SK-N-SH (cell line): ENCODE results near the gene CALU. TPM values are rescaled to one million over a fixed set of nuclear protein-coding genes. Genes with fewer than 3 reads are reported as not detected.
A peak's percentile ranks its signal among the peaks of the same experiment; 100 is the strongest.

ENCODE experiments used
- CTCF ChIA-PET: fragments of 300-600, 350-600 bp; formaldehyde crosslinking; extraction: SDS; loops from one replicate; lab custom pipeline; 2021; lab: Yijun Ruan, JAX
- POLR2A ChIA-PET: fragments of 350-600 bp; sonication (Branson Sonifier 250); formaldehyde crosslinking; extraction: SDS; loops from one replicate; lab custom pipeline; 2020; ENCODE audit warnings: antibody characterized with exemption, inconsistent platforms; lab: Yijun Ruan, JAX
- DNase-seq: peaks from one replicate; pipeline ENCODE4 v3.0.0; 2012
- H2AFZ ChIP-seq: fragments of 200-600 bp; sonication (generic); 2 replicates; pipeline ENCODE4 v1.8.1; 2016; ENCODE audit warnings: antibody characterized with exemption, mild to moderate bottlenecking, low read depth
- H3F3A ChIP-seq: fragments of 200-600 bp; sonication (generic); replicated peaks from 2 replicates; pipeline ENCODE3; 2016; ENCODE audit warnings: antibody characterized with exemption, mild to moderate bottlenecking; ENCODE audit not compliant: insufficient read depth
- H3K27ac ChIP-seq, 2 experiments: fragments of 200-500 bp in 1 of 2; fragments of 200-600 bp in 1 of 2; sonication (Bioruptor generic) in 1 of 2; sonication (generic), shearing (Covaris generic) in 1 of 2; 2 replicates each; pipeline versions ENCODE4 v1.5.1 to v1.6.1; 2014 to 2016; ENCODE audit warnings: low read depth in 2 of 2, inconsistent platforms in 1 of 2, low read length in 1 of 2, mild to moderate bottlenecking in 1 of 2, mixed read lengths in 1 of 2
- H3K27me3 ChIP-seq: fragments of 200-600 bp; sonication (generic), shearing (Covaris generic); 2 replicates; pipeline ENCODE4 v1.6.1; 2016; ENCODE audit warnings: mixed run types; ENCODE audit not compliant: insufficient read depth
- H3K36me3 ChIP-seq, 2 experiments: fragments of 200-500 bp in 1 of 2; fragments of 200-600 bp in 1 of 2; sonication (Bioruptor generic) in 1 of 2; sonication (generic) in 1 of 2; replicated peaks in 1 of 2; 2 replicates each; pipeline versions ENCODE3 to v1.5.1; 2014 to 2016; ENCODE audit warnings: low read length in 1 of 2, mild to moderate bottlenecking in 1 of 2; ENCODE audit not compliant: insufficient read depth in 2 of 2, control insufficient read depth in 1 of 2
- H3K4me1 ChIP-seq, 2 experiments: fragments of 200-500 bp in 1 of 2; fragments of 200-600 bp in 1 of 2; sonication (Bioruptor generic) in 1 of 2; sonication (generic), shearing (Covaris generic) in 1 of 2; 2 replicates each; pipeline versions ENCODE4 v1.5.1 to v1.6.1; 2014 to 2016; ENCODE audit warnings: low read depth in 1 of 2, low read length in 1 of 2, mixed run types in 1 of 2; ENCODE audit not compliant: insufficient read depth in 2 of 2, control insufficient read depth in 1 of 2
- H3K4me2 ChIP-seq: fragments of 200-600 bp; sonication (generic), shearing (Covaris generic); 2 replicates; pipeline ENCODE4 v1.6.1; 2017; ENCODE audit warnings: mixed run types
- H3K4me3 ChIP-seq, 2 experiments: fragments of 200-500 bp in 1 of 2; fragments of 200-600 bp in 1 of 2; sonication (Bioruptor generic) in 1 of 2; sonication (generic), shearing (Covaris generic) in 1 of 2; 2 replicates each; pipeline versions ENCODE4 v1.5.1 to v1.8.1; 2014 to 2016; ENCODE audit warnings: low read depth in 2 of 2, inconsistent platforms in 1 of 2, low read length in 1 of 2, mild to moderate bottlenecking in 1 of 2, mixed read lengths in 1 of 2, moderate library complexity in 1 of 2
- H3K79me2 ChIP-seq: fragments of 200-600 bp; sonication (generic); 2 replicates; pipeline ENCODE4 v1.8.1; 2017; ENCODE audit warnings: mild to moderate bottlenecking; ENCODE audit not compliant: insufficient read depth
- H3K9ac ChIP-seq: fragments of 200-600 bp; sonication (generic); 2 replicates; pipeline ENCODE4 v1.6.1; 2017; ENCODE audit warnings: mixed run types
- H3K9me2 ChIP-seq: fragments of 200-600 bp; sonication (generic); 2 replicates; pipeline ENCODE4 v1.6.1; 2017; ENCODE audit warnings: mixed run types
- H3K9me3 ChIP-seq: fragments of 200-600 bp; sonication (generic); 2 replicates; pipeline ENCODE4 v1.6.1; 2017; ENCODE audit warnings: mixed run types, mild to moderate bottlenecking, moderate library complexity
- H4K20me1 ChIP-seq: fragments of 200-600 bp; sonication (generic); 2 replicates; pipeline ENCODE4 v1.6.1; 2017; ENCODE audit warnings: mild to moderate bottlenecking, mixed run types; ENCODE audit not compliant: insufficient read depth
- EP300 ChIP-seq, 2 experiments: IDR thresholded peaks; 2 replicates each; pipeline versions ENCODE4 v1.4.0 to v1.6.1; 2012; ENCODE audit warnings: borderline replicate concordance in 1 of 2, low read depth in 1 of 2, low read length in 1 of 2
- FOXJ3 ChIP-seq: sonication (generic); formaldehyde crosslinking; IDR thresholded peaks from 2 replicates; pipeline ENCODE4 v1.5.1; 2020; ENCODE audit warnings: mild to moderate bottlenecking, missing genetic modification reagents
- MXI1 ChIP-seq: IDR thresholded peaks from 2 replicates; pipeline ENCODE4 v1.6.1; 2012; ENCODE audit warnings: mild to moderate bottlenecking, low read depth, low read length, improper control_type of control experiment
- NRF1 ChIP-seq: IDR thresholded peaks from 2 replicates; pipeline ENCODE4 v1.6.1; 2012; ENCODE audit warnings: low read depth, mild to moderate bottlenecking, low read length
- POLR2AphosphoS5 ChIP-seq: IDR thresholded peaks from 2 replicates; pipeline ENCODE4 v1.6.1; 2012; ENCODE audit warnings: low read depth, low read length
- RXRA ChIP-seq: IDR thresholded peaks from 2 replicates; pipeline ENCODE4 v1.4.0; 2012; ENCODE audit warnings: low read depth, mild to moderate bottlenecking, borderline replicate concordance
- SIN3A ChIP-seq: IDR thresholded peaks from 2 replicates; pipeline ENCODE4 v1.6.1; 2012; ENCODE audit warnings: low read depth, mild to moderate bottlenecking, low read length, moderate library complexity, borderline replicate concordance
- TAF1 ChIP-seq: IDR thresholded peaks from 2 replicates; pipeline ENCODE4 v1.6.1; 2012; ENCODE audit warnings: low read depth, mild to moderate bottlenecking, low read length, moderate library complexity, borderline replicate concordance
- TCF12 ChIP-seq: IDR thresholded peaks from 2 replicates; pipeline ENCODE4 v1.4.0; 2012
- YY1 ChIP-seq: IDR thresholded peaks from 2 replicates; pipeline ENCODE4 v1.4.0; 2012; ENCODE audit warnings: low read depth, mild to moderate bottlenecking
- WGBS: methylation state at CpG from one replicate; pipeline ENCODE4 v1.1.6; 2017; ENCODE audit warnings: low lambda C conversion rate; 5-methylcytosine and 5-hydroxymethylcytosine counted together
- polyA plus RNA-seq, 3 experiments: library from polyadenylated mRNA; depleted of rRNA; stranded (reverse); fragments of >200 nt; gene quantifications; 2 replicates each; pipeline ENCODE4 v1.2.3, GENCODE V29; 2012
- TF ChIP-seq, protein P1 (sequence below): IDR thresholded peaks from 2 replicates; pipeline ENCODE4 v1.4.0; 2012; ENCODE audit warnings: low read depth
- TF ChIP-seq, protein P2 (sequence below): fragments of 150-350 bp; IDR thresholded peaks from 2 replicates; pipeline ENCODE4 v1.6.1; 2016; ENCODE audit warnings: mild to moderate bottlenecking, low read depth, low read length
- TF ChIP-seq, protein P3 (sequence below): fragments of 200-600 bp; sonication (generic); IDR thresholded peaks from 2 replicates; pipeline ENCODE4 v1.6.1; 2017; ENCODE audit warnings: antibody characterized with exemption, mild to moderate bottlenecking, moderate library complexity
- TF ChIP-seq, protein P4 (sequence below): IDR thresholded peaks from 2 replicates; pipeline ENCODE4 v1.6.1; 2012; ENCODE audit warnings: mild to moderate bottlenecking, low read depth, low read length, moderate library complexity

Gene CALU
- polyA plus RNA-seq, 1 of the 3 experiments (the other 2 are of a cell fraction), result 195 TPM

DNA sequence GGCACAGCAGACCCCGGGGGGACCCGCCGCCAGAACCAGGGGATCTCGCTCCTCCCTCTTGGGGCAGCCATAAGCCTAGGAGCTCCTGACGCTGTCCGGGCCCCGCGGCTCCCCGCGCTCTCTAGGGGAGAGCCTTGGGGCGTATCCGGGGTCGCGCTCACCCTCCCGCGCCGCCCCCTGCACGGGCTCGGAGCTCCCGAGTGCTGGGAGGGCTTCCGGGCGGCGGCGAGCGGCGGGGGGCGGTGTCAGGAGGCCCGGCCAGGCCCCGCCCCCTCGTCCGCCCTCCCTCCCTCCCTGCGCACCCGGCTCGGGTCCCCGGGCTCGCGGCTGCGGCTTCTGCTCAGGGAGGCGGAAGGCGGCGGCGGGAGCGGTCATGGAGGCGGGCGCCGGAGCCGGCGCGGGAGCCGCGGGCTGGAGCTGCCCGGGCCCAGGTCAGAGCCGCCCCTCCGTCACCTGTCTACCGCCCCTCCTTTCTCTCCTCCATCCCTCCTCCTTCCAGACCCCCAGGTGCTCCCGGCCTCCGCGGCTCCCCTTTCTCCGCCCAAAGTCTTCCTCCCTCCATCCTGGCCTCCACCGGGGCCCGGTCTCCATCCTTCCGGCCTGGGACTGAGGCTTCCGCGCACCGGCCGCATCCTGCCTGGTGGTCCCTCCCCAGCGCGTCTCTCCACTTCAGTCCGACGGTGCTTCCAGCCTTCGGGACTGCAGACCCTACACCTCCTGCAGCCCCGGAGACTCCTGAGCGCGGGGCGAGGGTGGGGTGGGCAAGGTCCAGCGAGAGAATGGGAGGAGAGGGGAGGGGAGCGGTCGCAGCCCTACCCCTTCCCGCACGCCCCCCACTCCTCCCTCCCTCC lies 52.2 kb downstream of the CALU start, which contains the start of gene CCDC136:
CCDC136 (plus strand) TSS at position 848 of the 851 bp plus-strand sequence. CDS start 444 bp downstream, outside the sequence.
- Histone ChIP-seq H3K9me3 (no peaks in the 10 kb centered on the region), H4K20me1 (no peaks in the 10 kb centered on the region), H3K4me3 (peak within 1 kb of the TSS; percentile 82 to 85), H3K4me1 (peaks cover 15 to 21% of the 10 kb centered on the region in 2 experiments), H3K4me2 (peak within 1 kb of the TSS; percentile 100), H3F3A (peaks cover 28% of the 10 kb centered on the region), H3K9ac (peak within 1 kb of the TSS; percentile 71), H3K9me2 (no peaks in the 10 kb centered on the region), H2AFZ (peak within 1 kb of the TSS; percentile 90), H3K27me3 (no peaks in the 10 kb centered on the region), H3K27ac (peak within 1 kb of the TSS in 1 of 2 experiments; percentile 82; a peak in 2 of 4 replicates), H3K79me2 (0 out of 2 replicates have a peak, but pooled peaks cover 3% of the 10 kb centered on the region), H3K36me3 (peaks cover 11 to 14% of the 10 kb centered on the region in 2 experiments)
- POLR2A ChIA-PET, result interaction anchor here (0.8 to 1.3 kb wide), 7 partner anchors 11 to 53 kb away, joined by 3 to 11 read pairs (median 4); partner anchors contain the start of gene CALU
- TF ChIP-seq, protein P1, sequence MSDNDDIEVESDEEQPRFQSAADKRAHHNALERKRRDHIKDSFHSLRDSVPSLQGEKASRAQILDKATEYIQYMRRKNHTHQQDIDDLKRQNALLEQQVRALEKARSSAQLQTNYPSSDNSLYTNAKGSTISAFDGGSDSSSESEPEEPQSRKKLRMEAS, result peak; percentile 6; the same call in 1 of the 2 replicates
- peak in 1 of 2 experiments; percentile 56; a peak in 1 of 4 replicates for TF ChIP-seq EP300 (IDR thresholded peaks at IDR 0.05; ENCODE audit: borderline replicate concordance in 1 of 2, low read depth in 1 of 2, low read length in 1 of 2)
- peak; percentile 45 for TF ChIP-seq MXI1
- TF ChIP-seq, protein P2, sequence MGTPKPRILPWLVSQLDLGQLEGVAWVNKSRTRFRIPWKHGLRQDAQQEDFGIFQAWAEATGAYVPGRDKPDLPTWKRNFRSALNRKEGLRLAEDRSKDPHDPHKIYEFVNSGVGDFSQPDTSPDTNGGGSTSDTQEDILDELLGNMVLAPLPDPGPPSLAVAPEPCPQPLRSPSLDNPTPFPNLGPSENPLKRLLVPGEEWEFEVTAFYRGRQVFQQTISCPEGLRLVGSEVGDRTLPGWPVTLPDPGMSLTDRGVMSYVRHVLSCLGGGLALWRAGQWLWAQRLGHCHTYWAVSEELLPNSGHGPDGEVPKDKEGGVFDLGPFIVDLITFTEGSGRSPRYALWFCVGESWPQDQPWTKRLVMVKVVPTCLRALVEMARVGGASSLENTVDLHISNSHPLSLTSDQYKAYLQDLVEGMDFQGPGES, result no peak
- TF ChIP-seq RXRA, result no peak
- no peak for TF ChIP-seq TCF12
- TF ChIP-seq YY1, result peak; percentile 22; the same call in 1 of the 2 replicates
- TF ChIP-seq FOXJ3 (CRISPR knock-in tag), result no peak
- peak; percentile 51; the same call in 1 of the 2 replicates for TF ChIP-seq POLR2AphosphoS5
- TF ChIP-seq TAF1, result peak; percentile 49
- TF ChIP-seq SIN3A, result 0 out of 2 replicates have a peak, but pooled peaks have one; percentile 9
- peak; percentile 54 for TF ChIP-seq NRF1
- TF ChIP-seq, protein P3, sequence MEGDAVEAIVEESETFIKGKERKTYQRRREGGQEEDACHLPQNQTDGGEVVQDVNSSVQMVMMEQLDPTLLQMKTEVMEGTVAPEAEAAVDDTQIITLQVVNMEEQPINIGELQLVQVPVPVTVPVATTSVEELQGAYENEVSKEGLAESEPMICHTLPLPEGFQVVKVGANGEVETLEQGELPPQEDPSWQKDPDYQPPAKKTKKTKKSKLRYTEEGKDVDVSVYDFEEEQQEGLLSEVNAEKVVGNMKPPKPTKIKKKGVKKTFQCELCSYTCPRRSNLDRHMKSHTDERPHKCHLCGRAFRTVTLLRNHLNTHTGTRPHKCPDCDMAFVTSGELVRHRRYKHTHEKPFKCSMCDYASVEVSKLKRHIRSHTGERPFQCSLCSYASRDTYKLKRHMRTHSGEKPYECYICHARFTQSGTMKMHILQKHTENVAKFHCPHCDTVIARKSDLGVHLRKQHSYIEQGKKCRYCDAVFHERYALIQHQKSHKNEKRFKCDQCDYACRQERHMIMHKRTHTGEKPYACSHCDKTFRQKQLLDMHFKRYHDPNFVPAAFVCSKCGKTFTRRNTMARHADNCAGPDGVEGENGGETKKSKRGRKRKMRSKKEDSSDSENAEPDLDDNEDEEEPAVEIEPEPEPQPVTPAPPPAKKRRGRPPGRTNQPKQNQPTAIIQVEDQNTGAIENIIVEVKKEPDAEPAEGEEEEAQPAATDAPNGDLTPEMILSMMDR, result no peak
- TF ChIP-seq, protein P4, sequence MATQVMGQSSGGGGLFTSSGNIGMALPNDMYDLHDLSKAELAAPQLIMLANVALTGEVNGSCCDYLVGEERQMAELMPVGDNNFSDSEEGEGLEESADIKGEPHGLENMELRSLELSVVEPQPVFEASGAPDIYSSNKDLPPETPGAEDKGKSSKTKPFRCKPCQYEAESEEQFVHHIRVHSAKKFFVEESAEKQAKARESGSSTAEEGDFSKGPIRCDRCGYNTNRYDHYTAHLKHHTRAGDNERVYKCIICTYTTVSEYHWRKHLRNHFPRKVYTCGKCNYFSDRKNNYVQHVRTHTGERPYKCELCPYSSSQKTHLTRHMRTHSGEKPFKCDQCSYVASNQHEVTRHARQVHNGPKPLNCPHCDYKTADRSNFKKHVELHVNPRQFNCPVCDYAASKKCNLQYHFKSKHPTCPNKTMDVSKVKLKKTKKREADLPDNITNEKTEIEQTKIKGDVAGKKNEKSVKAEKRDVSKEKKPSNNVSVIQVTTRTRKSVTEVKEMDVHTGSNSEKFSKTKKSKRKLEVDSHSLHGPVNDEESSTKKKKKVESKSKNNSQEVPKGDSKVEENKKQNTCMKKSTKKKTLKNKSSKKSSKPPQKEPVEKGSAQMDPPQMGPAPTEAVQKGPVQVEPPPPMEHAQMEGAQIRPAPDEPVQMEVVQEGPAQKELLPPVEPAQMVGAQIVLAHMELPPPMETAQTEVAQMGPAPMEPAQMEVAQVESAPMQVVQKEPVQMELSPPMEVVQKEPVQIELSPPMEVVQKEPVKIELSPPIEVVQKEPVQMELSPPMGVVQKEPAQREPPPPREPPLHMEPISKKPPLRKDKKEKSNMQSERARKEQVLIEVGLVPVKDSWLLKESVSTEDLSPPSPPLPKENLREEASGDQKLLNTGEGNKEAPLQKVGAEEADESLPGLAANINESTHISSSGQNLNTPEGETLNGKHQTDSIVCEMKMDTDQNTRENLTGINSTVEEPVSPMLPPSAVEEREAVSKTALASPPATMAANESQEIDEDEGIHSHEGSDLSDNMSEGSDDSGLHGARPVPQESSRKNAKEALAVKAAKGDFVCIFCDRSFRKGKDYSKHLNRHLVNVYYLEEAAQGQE, result 0 out of 2 replicates have a peak, but pooled peaks have one; percentile 1
- CTCF ChIA-PET, result interaction anchor here (0.7 to 2.0 kb wide), 7 partner anchors 10 to 92 kb away, joined by 3 to 7 read pairs (median 4); partner anchors contain the start of gene ATP6V1F
- peak; percentile 99 for DNase-seq
- 1% methylated on average over 38 of the region's 80 CpGs for WGBS
